ENCODE data around the gene ZNF45.
"Not testable (repeated sequence)": the region's sequence is repeated elsewhere in the genome, so short reads cannot be mapped to it uniquely, and the experiment has no call there.

ZNF45 gene

GRCh38 chr19:43910884-43911283 lies 24.2 kb downstream of the ZNF45 start:
- DNase-seq = no peak

- DNase-seq = no peak
Measured at GRCh38 chr19:43908659-43909058, 26.4 kb downstream of the ZNF45 start.

GRCh38 chr19:43906774-43907173 lies 28.3 kb downstream of the ZNF45 start:
- no peak for DNase-seq

GRCh38 chr19:43905897-43906296 lies 29.2 kb downstream of the ZNF45 start:
- DNase-seq = no peak

GRCh38 chr19:43902399-43902798 lies 32.7 kb downstream of the ZNF45 start:
- no peak for DNase-seq

- DNase-seq = peak; percentile 79
Measured at GRCh38 chr19:43901395-43902390, 33.4 kb downstream of the ZNF45 start.

- DNase-seq = no peak
Measured at GRCh38 chr19:43895727-43896308, 39.3 kb downstream of the ZNF45 start.

GRCh38 chr19:43883864-43884263 lies 51.2 kb downstream of the ZNF45 start, which contains the start of gene ZNF404:
TSS of gene ZNF404 (minus strand) at chr19:43883964.
- no peak for DNase-seq

GRCh38 chr19:43880483-43880882 lies 54.6 kb downstream of the ZNF45 start:
- DNase-seq = no peak

GRCh38 chr19:43872547-43873336 lies 62.3 kb downstream of the ZNF45 start:
- DNase-seq = no peak

GRCh38 chr19:43866923-43867322 lies 68.2 kb downstream of the ZNF45 start:
- DNase-seq = not testable (repeated sequence)

Data from NCI-H146 (cell line).